Spleen (tissue), 13 donors: ENCODE results near the gene TFF1. TPM values are rescaled to one million over a fixed set of nuclear protein-coding genes. Genes with fewer than 3 reads are reported as not detected.

Experiments used
- DNase-seq: peaks from one replicate; pipeline ENCODE4 v3.0.0-alpha.2; 2020
- H3K27ac ChIP-seq, 8 donors: fragments of 200-600 bp; sonication (generic) in 7 of 8; 1 replicate in 4 of 8; 2 replicates in 4 of 8; pipeline versions ENCODE4 v1.5.0 to v1.8.0; 2016 to 2021; ENCODE audit warnings: inconsistent platforms in 4 of 8, mild to moderate bottlenecking in 4 of 8, moderate library complexity in 1 of 8
- H3K27me3 ChIP-seq, 7 donors: fragments of 200-600 bp; sonication (generic) in 6 of 7; replicated peaks in 1 of 7; 1 replicate in 4 of 7; 2 replicates in 3 of 7; pipeline versions ENCODE4 v1.5.0 to v1.8.0; 2016 to 2021; ENCODE audit warnings: inconsistent platforms in 3 of 7, mild to moderate bottlenecking in 1 of 7
- H3K36me3 ChIP-seq, 6 donors: fragments of 200-600 bp; sonication (generic) in 5 of 6; 1 replicate in 4 of 6; 2 replicates in 2 of 6; pipeline versions ENCODE4 v1.5.0 to v1.8.0; 2016 to 2021; ENCODE audit warnings: inconsistent platforms in 2 of 6
- H3K4me1 ChIP-seq, 6 donors: fragments of 200-600 bp; sonication (generic) in 5 of 6; 1 replicate in 3 of 6; 2 replicates in 3 of 6; pipeline versions ENCODE4 v1.5.0 to v1.8.0; 2016 to 2021; ENCODE audit warnings: inconsistent platforms in 3 of 6
- H3K4me3 ChIP-seq, 8 donors: fragments of 200-600 bp; sonication (generic) in 7 of 8; 1 replicate in 4 of 8; 2 replicates in 4 of 8; pipeline versions ENCODE4 v1.5.0 to v1.8.0; 2016 to 2021; ENCODE audit warnings: inconsistent platforms in 4 of 8, mild to moderate bottlenecking in 4 of 8, moderate library complexity in 2 of 8
- H3K9me3 ChIP-seq, 8 donors: fragments of 200-600 bp; sonication (generic) in 7 of 8; 1 replicate in 4 of 8; 2 replicates in 4 of 8; pipeline versions ENCODE4 v1.5.0 to v1.8.0; 2016 to 2021; ENCODE audit warnings: inconsistent platforms in 4 of 8
- POLR2A ChIP-seq, 3 donors: fragments of 450-650 bp; IDR thresholded peaks; one replicate each; pipeline ENCODE4 v1.5.1; 2017; ENCODE audit warnings: antibody characterized with exemption in 3 of 3, mild to moderate bottlenecking in 1 of 3
- POLR2AphosphoS5 ChIP-seq, 3 donors: sonication (generic); formaldehyde crosslinking; IDR thresholded peaks; one replicate each; pipeline ENCODE4 v1.5.1; 2017; ENCODE audit warnings: antibody characterized with exemption in 3 of 3
- WGBS, 5 donors: extraction: QIAGEN DNeasy Blood & Tissue Kit in 3 of 5; methylation state at CpG; one replicate each; pipeline versions ENCODE4 v1.1.5 to v1.1.7; 2013 to 2018; 5-methylcytosine and 5-hydroxymethylcytosine counted together
- intact Hi-C: fragments of 100-400 bp; cut with DNase I; formaldehyde crosslinking; loops from one replicate; pipeline ENCODE4 v1.15.0; 2023; ENCODE audit warnings: low total_unique reads
- long read RNA-seq, 2 donors: transcript quantifications; one replicate each; lab custom pipeline, GENCODE V29; 2026
- polyA plus RNA-seq, 3 donors: library from polyadenylated mRNA; stranded (reverse); fragments of 200-250 nt; gene quantifications; one replicate each; pipeline ENCODE4 v1.2.1, GENCODE V29; 2013
- total RNA-seq, 7 donors: library from RNA; depleted of rRNA in 3 of 7; stranded (reverse); fragments of >200 nt in 3 of 7; fragmentation: NEBNext Ultra II Directional in 4 of 7; extraction: Animal tissue kit (Norgen Biotek cat#: 25700) in 4 of 7; gene quantifications; one replicate each; pipeline versions ENCODE4 v1.1.0 to v1.2.1, GENCODE V29; 2016 to 2021
- TF ChIP-seq, protein P1 (sequence below), 11 experiments: fragments of 200-600 bp in 7 of 11; fragments of 450-650 bp in 4 of 11; sonication (generic) in 4 of 11; IDR thresholded peaks in 8 of 11; conservative IDR thresholded peaks in 3 of 11; 1 replicate in 7 of 11; 2 replicates in 4 of 11; pipeline versions ENCODE4 v1.4.0 to v1.8.0; 2016 to 2021; ENCODE audit warnings: antibody characterized with exemption in 11 of 11, inconsistent platforms in 4 of 11, mild to moderate bottlenecking in 1 of 11
- donor health status: healthy with polysubstance abuse.
- donor health status: DM: no; HTN: no; CAD: no; lungs with moderate emphysema.
- donor health status: DM: no; HTN: no; CAD: no.
- donor health status: Bipolar disorder and iron deficiency.
- donor health status: healthy.
- donor health status: DM: no; HTN: no; CAD: no.
- donor health status: DM: yes; HTN: yes; CAD: no.

Gene TFF1
- total RNA-seq (not detected), polyA plus RNA-seq (not detected)
- long read RNA-seq, donor 1: 0 reads
- long read RNA-seq, donor 2: 0 reads

DNA sequence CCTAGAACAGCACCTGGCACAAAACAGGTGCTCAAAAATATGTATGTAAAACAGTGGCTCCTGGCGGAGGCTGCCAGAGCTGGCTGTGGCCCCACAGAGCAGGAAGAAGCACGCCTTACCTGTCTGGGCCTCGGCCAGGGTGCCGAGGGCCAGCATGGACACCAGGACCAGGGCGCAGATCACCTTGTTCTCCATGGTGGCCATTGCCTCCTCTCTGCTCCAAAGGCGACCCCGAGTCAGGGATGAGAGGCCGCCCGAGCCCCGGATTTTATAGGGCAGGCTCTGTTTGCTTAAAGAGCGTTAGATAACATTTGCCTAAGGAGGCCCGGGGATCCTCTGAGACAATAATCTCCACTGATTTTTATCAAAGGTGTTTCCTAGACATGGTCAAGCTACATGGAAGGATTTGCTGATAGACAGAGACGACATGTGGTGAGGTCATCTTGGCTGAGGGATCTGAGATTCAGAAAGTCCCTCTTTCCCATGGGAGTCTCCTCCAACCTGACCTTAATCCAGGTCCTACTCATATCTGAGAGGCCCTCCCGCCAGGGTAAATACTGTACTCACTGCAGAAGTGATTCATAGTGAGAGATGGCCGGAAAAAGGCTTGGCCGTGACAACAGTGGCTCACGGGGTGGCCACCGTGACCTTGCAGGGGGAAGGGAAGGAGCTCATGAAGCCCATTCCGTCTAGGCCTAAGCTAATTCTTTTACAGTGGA, at the start of gene TFF1:
Gene TFF1, minus strand, starts transcription at position 244 of the 719 bp plus-strand sequence. Its CDS starts 40 bp downstream, at position 204.
- Histone ChIP-seq H3K36me3 (no peaks in the 10 kb centered on the region), H3K9me3 (no peaks in the 10 kb centered on the region), H3K4me1 (no peaks in the 10 kb centered on the region), H3K4me3 (no peak within 1 kb of the TSS), H3K27ac (no peak within 1 kb of the TSS), H3K27me3 (peaks cover 0 to 59% (median 5%) of the 10 kb centered on the region in 7 donors)
- DNase-seq: no peak
- 75 to 91% (median 84%) methylated on average over 12 to 19 of the region's 19 CpGs for WGBS, 5 donors
- intact Hi-C loops: no loop called here
- TF ChIP-seq POLR2A (IDR thresholded peaks at IDR 0.05) (no peak), POLR2AphosphoS5 (IDR thresholded peaks at IDR 0.05) (no peak)
- TF ChIP-seq, protein P1, sequence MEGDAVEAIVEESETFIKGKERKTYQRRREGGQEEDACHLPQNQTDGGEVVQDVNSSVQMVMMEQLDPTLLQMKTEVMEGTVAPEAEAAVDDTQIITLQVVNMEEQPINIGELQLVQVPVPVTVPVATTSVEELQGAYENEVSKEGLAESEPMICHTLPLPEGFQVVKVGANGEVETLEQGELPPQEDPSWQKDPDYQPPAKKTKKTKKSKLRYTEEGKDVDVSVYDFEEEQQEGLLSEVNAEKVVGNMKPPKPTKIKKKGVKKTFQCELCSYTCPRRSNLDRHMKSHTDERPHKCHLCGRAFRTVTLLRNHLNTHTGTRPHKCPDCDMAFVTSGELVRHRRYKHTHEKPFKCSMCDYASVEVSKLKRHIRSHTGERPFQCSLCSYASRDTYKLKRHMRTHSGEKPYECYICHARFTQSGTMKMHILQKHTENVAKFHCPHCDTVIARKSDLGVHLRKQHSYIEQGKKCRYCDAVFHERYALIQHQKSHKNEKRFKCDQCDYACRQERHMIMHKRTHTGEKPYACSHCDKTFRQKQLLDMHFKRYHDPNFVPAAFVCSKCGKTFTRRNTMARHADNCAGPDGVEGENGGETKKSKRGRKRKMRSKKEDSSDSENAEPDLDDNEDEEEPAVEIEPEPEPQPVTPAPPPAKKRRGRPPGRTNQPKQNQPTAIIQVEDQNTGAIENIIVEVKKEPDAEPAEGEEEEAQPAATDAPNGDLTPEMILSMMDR (IDR thresholded peaks at IDR 0.05 in 8 of 11, conservative IDR thresholded peaks at IDR 0.05 in 3 of 11): no peak

GRCh38 chr21:42414928-42415769, 48.8 kb upstream of the TFF1 start:
- H3K27me3 ChIP-seq: peaks cover 0 to 78% (median 6%) of the 10 kb centered on the region in 7 donors
- WGBS, 5 donors: 39 to 49% (median 46%) methylated on average over 22 to 27 of the region's 27 CpGs
- H3K27ac ChIP-seq: peak overlapping the region in 4 of 8 donors; percentile 26 to 72 (median 54)
- H3K36me3 ChIP-seq: peaks cover 0 to 46% (median 3%) of the 10 kb centered on the region in 6 donors
- peak; percentile 85 for DNase-seq
- intact Hi-C loops: no loop called here
- TF ChIP-seq POLR2AphosphoS5 (IDR thresholded peaks at IDR 0.05) (peak in 1 of 3 donors; percentile 15), POLR2A (IDR thresholded peaks at IDR 0.05) (no peak)
- TF ChIP-seq, protein P1 (IDR thresholded peaks at IDR 0.05 in 8 of 11, conservative IDR thresholded peaks at IDR 0.05 in 3 of 11): no peak
- peaks cover 2 to 63% (median 31%) of the 10 kb centered on the region in 6 donors for H3K4me1 ChIP-seq
- peaks cover 0 to 8% (median 0%) of the 10 kb centered on the region in 8 donors for H3K9me3 ChIP-seq
- peak overlapping the region in 3 of 8 donors; percentile 3 to 48 (median 7) for H3K4me3 ChIP-seq

DNA sequence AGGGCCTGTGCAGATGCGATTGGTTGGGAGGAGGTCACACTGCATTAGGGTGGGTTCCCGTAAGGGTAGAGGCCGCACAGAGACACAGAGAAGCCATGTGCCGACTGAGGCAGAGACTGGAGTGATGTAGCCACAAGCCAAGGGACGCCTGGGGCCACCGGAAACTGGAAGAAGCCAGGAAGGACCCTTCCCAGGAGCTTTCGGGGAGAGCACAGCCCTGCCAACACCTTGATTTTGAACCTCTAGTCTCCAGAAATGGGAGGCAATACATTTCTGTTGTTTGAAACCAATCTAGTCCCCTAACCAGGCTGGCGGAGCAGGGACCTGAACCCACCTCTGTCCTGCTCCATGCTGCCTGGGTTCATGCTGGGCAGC, 48.2 kb upstream of the TFF1 start:
- no peak for DNase-seq
- Histone ChIP-seq H3K4me1 (peaks cover 2 to 63% (median 31%) of the 10 kb centered on the region in 6 donors), H3K36me3 (peaks cover 0 to 47% (median 3%) of the 10 kb centered on the region in 6 donors), H3K4me3 (peak overlapping the region in 1 of 8 donors; percentile 48), H3K27ac (peak overlapping the region in 5 of 8 donors; percentile 15 to 72 (median 42)), H3K9me3 (peaks cover 0 to 2% (median 0%) of the 10 kb centered on the region in 8 donors), H3K27me3 (peaks cover 0 to 78% (median 6%) of the 10 kb centered on the region in 7 donors)
- 80 to 96% (median 86%) methylated on average over 8 of the region's 8 CpGs for WGBS, 5 donors
- intact Hi-C loops: no loop called here
- TF ChIP-seq POLR2AphosphoS5 (IDR thresholded peaks at IDR 0.05) (no peak), POLR2A (IDR thresholded peaks at IDR 0.05) (no peak)
- TF ChIP-seq, protein P1 (IDR thresholded peaks at IDR 0.05 in 8 of 11, conservative IDR thresholded peaks at IDR 0.05 in 3 of 11): no peak
